Gastrocnemius medialis (tissue), 4 donors: ENCODE measurements around the gene CEP55.

ENCODE experiments used
- POLR2A ChIP-seq, 2 donors: fragments of 450-650 bp; IDR thresholded peaks; one replicate each; pipeline ENCODE4 v1.6.1; 2017; ENCODE audit warnings: antibody characterized with exemption in 2 of 2, mild to moderate bottlenecking in 2 of 2, moderate library complexity in 2 of 2
- TF ChIP-seq, protein P1 (sequence below), 5 experiments: fragments of 450-650 bp in 3 of 5; fragments of 200-600 bp in 2 of 5; sonication (generic) in 2 of 5; IDR thresholded peaks in 4 of 5; conservative IDR thresholded peaks in 1 of 5; 1 replicate in 4 of 5; 2 replicates in 1 of 5; pipeline ENCODE4 v1.5.1; 2016 to 2019; ENCODE audit warnings: antibody characterized with exemption in 5 of 5, mild to moderate bottlenecking in 3 of 5, moderate library complexity in 3 of 5

DNA sequence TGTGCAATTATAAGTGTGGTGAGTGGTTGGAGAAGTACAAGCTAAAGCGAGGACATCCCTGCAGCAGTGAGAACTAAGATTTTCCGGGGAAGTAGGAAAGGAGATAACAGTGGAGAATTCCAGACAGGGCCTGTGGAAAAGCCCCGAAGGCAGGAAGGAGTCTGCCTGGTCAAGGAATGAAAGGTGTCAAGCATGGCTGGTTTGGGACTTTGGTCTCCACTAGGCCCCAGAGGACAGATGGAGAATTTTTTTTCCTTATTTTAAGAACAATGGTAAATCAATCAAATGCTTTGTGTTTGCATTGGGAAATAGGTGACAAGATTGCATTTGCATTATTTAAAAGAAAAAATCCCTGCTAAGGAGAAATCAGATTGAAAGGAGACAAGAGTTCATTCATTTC, 3.2 kb upstream of the CEP55 start:
- TF ChIP-seq, protein P1, sequence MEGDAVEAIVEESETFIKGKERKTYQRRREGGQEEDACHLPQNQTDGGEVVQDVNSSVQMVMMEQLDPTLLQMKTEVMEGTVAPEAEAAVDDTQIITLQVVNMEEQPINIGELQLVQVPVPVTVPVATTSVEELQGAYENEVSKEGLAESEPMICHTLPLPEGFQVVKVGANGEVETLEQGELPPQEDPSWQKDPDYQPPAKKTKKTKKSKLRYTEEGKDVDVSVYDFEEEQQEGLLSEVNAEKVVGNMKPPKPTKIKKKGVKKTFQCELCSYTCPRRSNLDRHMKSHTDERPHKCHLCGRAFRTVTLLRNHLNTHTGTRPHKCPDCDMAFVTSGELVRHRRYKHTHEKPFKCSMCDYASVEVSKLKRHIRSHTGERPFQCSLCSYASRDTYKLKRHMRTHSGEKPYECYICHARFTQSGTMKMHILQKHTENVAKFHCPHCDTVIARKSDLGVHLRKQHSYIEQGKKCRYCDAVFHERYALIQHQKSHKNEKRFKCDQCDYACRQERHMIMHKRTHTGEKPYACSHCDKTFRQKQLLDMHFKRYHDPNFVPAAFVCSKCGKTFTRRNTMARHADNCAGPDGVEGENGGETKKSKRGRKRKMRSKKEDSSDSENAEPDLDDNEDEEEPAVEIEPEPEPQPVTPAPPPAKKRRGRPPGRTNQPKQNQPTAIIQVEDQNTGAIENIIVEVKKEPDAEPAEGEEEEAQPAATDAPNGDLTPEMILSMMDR (IDR thresholded peaks at IDR 0.05 in 4 of 5, conservative IDR thresholded peaks at IDR 0.05 in 1 of 5) = no peak
- TF ChIP-seq POLR2A (IDR thresholded peaks at IDR 0.05) = no peak
